ENCODE measurements around the gene CPA5.

- TF ChIP-seq CTCF (IDR thresholded peaks at IDR 0.05) (no peak), POLR2A (IDR thresholded peaks at IDR 0.05) (no peak)
These were observed 57.0 kb downstream of the CPA5 start for GRCh38 chr7:130401578-130401977.

All from body of pancreas (tissue), 4 donors.